Measurements from ENCODE around the gene CUX1. TPM values are rescaled to one million over a fixed set of nuclear protein-coding genes. Genes with fewer than 3 reads are reported as not detected.

CUX1 gene
- total RNA-seq, 4 donors from 2014 or later = 58.2 to 295 (median 76.9) TPM

DNA sequence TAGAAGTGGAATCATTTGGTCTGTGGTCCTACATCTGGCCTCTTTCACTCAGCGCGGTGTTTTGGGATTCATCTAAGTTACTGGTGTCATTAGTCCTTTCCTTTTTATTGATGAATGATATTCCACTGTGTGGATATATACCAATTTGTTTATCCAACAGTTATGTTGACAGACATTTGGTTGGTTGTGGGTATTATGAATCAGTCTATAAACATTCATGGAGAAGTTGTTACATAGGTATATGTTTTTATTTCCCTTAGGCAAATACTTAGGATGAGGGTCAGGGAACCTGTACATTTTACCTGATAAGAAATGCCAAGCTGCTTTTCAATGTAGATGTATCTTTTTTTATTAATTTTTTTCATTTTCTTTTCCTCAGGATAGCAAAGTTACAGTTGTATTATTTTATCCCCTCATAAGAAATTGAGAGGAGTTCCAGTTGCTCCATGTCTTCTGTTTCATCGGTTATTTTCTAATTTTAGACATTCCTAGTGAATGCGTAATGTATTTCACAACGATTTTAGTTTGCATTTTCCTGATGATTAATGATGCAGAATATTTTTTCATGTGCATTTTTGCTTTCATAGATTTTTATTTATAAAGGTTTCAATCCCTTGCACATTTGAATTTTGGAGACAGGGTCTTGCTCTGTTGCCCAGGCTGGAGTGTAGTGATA is 265.4 kb downstream of the CUX1 start:
- peaks cover 0 to 8% of the 10 kb centered on the region in 2 donors for H3K9me3 ChIP-seq
- DNase-seq = no peak
- H3K36me3 ChIP-seq = no peaks in the 10 kb centered on the region
- no peaks in the 10 kb centered on the region for H3K4me1 ChIP-seq
- H3K27me3 ChIP-seq = no peaks in the 10 kb centered on the region
- intact Hi-C loops (cut with DNase I; ENCODE audit: low total_unique reads) = no loop called here
- no peak overlapping the region for H3K4me3 ChIP-seq
- TF ChIP-seq, protein P1, sequence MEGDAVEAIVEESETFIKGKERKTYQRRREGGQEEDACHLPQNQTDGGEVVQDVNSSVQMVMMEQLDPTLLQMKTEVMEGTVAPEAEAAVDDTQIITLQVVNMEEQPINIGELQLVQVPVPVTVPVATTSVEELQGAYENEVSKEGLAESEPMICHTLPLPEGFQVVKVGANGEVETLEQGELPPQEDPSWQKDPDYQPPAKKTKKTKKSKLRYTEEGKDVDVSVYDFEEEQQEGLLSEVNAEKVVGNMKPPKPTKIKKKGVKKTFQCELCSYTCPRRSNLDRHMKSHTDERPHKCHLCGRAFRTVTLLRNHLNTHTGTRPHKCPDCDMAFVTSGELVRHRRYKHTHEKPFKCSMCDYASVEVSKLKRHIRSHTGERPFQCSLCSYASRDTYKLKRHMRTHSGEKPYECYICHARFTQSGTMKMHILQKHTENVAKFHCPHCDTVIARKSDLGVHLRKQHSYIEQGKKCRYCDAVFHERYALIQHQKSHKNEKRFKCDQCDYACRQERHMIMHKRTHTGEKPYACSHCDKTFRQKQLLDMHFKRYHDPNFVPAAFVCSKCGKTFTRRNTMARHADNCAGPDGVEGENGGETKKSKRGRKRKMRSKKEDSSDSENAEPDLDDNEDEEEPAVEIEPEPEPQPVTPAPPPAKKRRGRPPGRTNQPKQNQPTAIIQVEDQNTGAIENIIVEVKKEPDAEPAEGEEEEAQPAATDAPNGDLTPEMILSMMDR (IDR thresholded peaks at IDR 0.05) = no peak
- TF ChIP-seq POLR2A (IDR thresholded peaks at IDR 0.05) = no peak
- H3K27ac ChIP-seq = no peak overlapping the region

DNA sequence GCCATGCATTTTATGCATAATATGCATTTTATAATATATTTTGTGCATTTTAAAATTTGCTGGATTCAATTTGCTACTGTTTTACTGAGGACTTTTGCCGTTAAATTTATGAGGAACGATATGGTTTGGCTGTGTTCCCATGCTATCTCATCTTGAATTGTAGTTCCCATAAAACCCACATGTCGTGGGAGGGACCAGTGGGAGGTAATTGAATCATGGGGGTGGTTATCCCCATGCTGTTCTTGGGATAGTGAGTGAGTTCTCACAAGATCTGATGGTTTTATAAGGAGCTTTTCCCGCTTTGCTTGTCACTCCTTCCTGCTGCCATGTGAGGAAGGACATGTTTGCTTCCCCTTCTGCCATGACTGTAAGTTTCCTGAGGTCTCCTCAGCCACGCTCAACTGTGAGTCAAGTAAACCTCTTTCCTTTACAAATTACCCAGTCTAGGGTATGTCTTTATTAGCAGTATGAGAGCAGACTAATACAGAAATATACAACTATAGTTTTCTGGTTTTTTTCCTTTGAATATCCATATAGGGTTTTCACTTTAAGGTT is 267.9 kb downstream of the CUX1 start:
- no peak for DNase-seq
- no peaks in the 10 kb centered on the region for H3K27me3 ChIP-seq

DNA sequence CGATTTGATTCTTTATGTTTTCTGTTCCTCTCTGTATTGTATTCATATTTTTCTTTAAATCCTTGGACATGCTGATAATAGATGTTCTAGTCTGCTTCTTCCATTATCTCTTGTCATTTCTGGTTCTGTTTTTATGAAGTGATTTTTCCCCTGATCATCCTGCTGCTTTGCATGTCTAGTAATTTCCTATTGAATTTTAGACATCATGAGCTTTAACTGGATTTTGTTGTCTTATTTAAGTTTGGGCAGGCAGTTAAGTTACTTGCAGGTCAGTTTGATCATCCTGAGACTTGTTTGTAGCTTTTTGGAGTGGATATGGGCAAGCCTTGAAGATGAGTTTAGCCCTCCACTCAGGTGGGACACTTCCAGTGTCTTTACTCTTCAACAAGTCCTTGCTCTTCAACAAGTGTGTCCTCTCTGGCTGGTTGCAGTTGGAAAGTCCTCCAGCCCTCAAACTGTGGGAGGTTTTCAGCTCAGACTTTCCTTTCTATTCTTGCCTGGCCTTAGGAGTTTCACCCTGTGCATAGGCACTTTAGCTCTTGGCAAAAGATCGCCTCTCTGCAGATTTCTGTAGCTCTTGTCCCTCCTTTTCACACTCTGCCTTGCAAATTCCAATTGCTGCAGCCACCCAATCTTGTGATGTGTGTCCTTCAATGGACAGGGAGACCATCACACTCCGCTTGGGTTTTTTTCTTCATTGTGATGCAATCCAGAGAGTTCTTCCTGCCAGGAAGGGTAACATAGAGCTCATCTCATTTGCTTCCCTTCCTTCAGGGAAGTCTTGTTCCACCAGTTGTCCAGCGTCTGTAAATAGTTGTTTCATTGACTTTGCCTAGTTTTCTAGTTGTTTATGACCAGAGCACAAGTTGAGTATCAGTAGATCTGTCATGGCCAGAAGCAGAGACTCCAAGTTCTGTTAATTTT is 272.0 kb downstream of the CUX1 start:
- intact Hi-C loops (cut with DNase I; ENCODE audit: low total_unique reads) = no loop called here
- no peak for DNase-seq
- peaks cover 0 to 18% of the 10 kb centered on the region in 2 donors for H3K9me3 ChIP-seq
- no peak overlapping the region for H3K27ac ChIP-seq
- no peaks in the 10 kb centered on the region for H3K4me1 ChIP-seq
- no peak overlapping the region for H3K4me3 ChIP-seq
- TF ChIP-seq POLR2A (IDR thresholded peaks at IDR 0.05) = no peak
- TF ChIP-seq, protein P1 (IDR thresholded peaks at IDR 0.05) = no peak
- H3K36me3 ChIP-seq = no peaks in the 10 kb centered on the region
- H3K27me3 ChIP-seq = no peaks in the 10 kb centered on the region

More for the DNA sequence above, 267.9 kb downstream of the CUX1 start:
- Histone ChIP-seq H3K9me3 (peaks cover 0 to 18% of the 10 kb centered on the region in 2 donors), H3K4me1 (no peaks in the 10 kb centered on the region), H3K4me3 (no peak overlapping the region), H3K27ac (no peak overlapping the region), H3K36me3 (no peaks in the 10 kb centered on the region)
- TF ChIP-seq POLR2A (IDR thresholded peaks at IDR 0.05) = no peak
- TF ChIP-seq, protein P1 (IDR thresholded peaks at IDR 0.05) = no peak
- intact Hi-C loops (cut with DNase I; ENCODE audit: low total_unique reads) = no loop called here

DNA sequence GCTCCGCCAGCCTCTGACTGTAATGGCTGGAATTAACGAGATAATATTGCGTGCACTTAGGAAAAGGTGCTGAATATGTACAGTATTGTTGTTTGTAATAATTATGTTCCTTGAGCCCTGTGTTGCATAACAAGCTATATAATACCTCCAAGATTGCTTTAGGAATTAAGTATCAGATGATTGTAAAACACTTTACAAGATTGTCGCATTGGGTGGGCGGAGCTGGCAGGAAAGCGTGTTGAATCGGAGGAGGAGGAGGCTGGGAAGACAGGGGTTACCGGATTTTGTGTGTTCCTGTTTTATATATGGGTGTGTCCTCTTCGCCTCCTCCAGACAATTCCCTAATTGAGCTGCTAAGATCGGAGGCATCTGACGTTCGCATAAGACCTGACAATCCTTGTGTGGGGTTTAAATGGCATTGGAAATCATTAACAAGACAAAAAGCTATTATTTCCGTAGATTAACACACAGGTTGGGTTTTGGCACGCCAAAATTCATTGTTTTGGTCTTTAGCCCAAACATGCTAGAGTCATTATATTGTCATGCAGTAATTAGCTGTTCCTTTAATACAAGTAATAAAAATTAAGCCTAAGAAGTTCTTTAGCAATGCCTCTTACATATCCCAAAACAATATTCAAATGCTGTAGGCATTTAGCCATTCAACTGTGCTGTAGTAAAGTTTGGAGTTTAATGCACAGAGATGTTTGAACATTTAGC is 276.3 kb downstream of the CUX1 start:
- DNase-seq = no peak
- Histone ChIP-seq H3K4me3 (no peak overlapping the region), H3K27ac (no peak overlapping the region), H3K9me3 (peaks cover 0 to 8% of the 10 kb centered on the region in 2 donors), H3K4me1 (no peaks in the 10 kb centered on the region), H3K27me3 (no peaks in the 10 kb centered on the region), H3K36me3 (no peaks in the 10 kb centered on the region)
- intact Hi-C loops (cut with DNase I; ENCODE audit: low total_unique reads) = no loop called here
- no peak for TF ChIP-seq POLR2A (IDR thresholded peaks at IDR 0.05)

DNA sequence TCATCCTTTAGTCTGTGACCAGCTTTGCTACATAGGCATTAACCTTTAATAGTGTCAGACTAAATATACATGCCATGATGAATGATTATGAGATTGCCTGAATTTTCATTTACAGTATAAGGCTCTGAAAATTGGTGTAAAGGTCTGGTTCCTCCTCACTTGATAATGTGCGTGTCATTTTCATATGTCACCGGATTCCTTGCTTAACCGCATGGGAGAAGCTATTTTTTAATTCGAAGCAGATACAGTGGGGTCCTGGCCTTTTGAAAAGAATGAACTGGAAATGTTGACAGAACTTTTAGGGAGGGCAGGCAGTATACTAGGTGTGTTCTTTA is 276.9 kb downstream of the CUX1 start:
- H3K27ac ChIP-seq = no peak overlapping the region
- peaks cover 0 to 3% of the 10 kb centered on the region in 2 donors for H3K9me3 ChIP-seq
- intact Hi-C loops (cut with DNase I; ENCODE audit: low total_unique reads) = no loop called here
- H3K36me3 ChIP-seq = no peaks in the 10 kb centered on the region
- no peak for DNase-seq
- no peaks in the 10 kb centered on the region for H3K4me1 ChIP-seq
- no peaks in the 10 kb centered on the region for H3K27me3 ChIP-seq
- no peak overlapping the region for H3K4me3 ChIP-seq
- no peak for TF ChIP-seq POLR2A (IDR thresholded peaks at IDR 0.05)
- TF ChIP-seq, protein P1 (IDR thresholded peaks at IDR 0.05) = no peak

Measured in uterus (tissue), 4 donors.